HepG2 (cell line): ENCODE measurements around the gene RNASE8. TPM values are rescaled to one million over a fixed set of nuclear protein-coding genes. Genes with fewer than 3 reads are reported as not detected.
A peak's percentile ranks its signal among the peaks of the same experiment; 100 is the strongest.

ENCODE experiments used
- ATF1 ChIP-seq: IDR thresholded peaks from 2 replicates; pipeline ENCODE4 v1.6.1; 2016; ENCODE audit warnings: mild to moderate bottlenecking, control low read depth
- EP300 ChIP-seq, 3 experiments: sonication (generic) in 1 of 3; formaldehyde crosslinking in 1 of 3; IDR thresholded peaks; 2 replicates each; pipeline versions ENCODE4 v1.5.1 to v1.6.1; 2011 to 2020; ENCODE audit warnings: low read depth in 2 of 3, low read length in 2 of 3, borderline replicate concordance in 1 of 3, improper control_type of control experiment in 1 of 3, mild to moderate bottlenecking in 1 of 3, missing genetic modification reagents in 1 of 3, moderate library complexity in 1 of 3
- FOXK1 ChIP-seq: sonication (generic); formaldehyde crosslinking; IDR thresholded peaks from 2 replicates; pipeline ENCODE4 v1.4.0; 2020; ENCODE audit warnings: low read depth, missing genetic modification reagents, borderline replicate concordance
- FOXO1 ChIP-seq: sonication (generic); formaldehyde crosslinking; IDR thresholded peaks from 2 replicates; pipeline ENCODE4 v1.4.0; 2020; ENCODE audit warnings: missing genetic modification reagents
- FOXP1 ChIP-seq, 2 experiments: fragments of 450-650 bp in 1 of 2; IDR thresholded peaks; 2 replicates each; pipeline ENCODE4 v1.6.1; 2017 to 2018; ENCODE audit warnings: antibody characterized with exemption in 1 of 2
- GATA4 ChIP-seq: sonication (generic); IDR thresholded peaks from 2 replicates; pipeline ENCODE4 v1.6.1; 2016; ENCODE audit warnings: antibody characterized with exemption, low read depth, borderline replicate concordance
- KDM5B ChIP-seq: sonication (generic); formaldehyde crosslinking; IDR thresholded peaks from 2 replicates; pipeline ENCODE4 v1.4.0; 2020; ENCODE audit warnings: missing genetic modification reagents, mild to moderate bottlenecking, borderline replicate concordance
- NFKBIZ ChIP-seq: IDR thresholded peaks from 2 replicates; pipeline ENCODE4 v1.6.1; 2018; ENCODE audit warnings: missing genetic modification reagents, missing compliant biosample characterization
- SMAD9 ChIP-seq: sonication (generic); formaldehyde crosslinking; IDR thresholded peaks from 2 replicates; pipeline ENCODE4 v1.5.1; 2020; ENCODE audit warnings: mild to moderate bottlenecking, missing genetic modification reagents
- ZGPAT ChIP-seq: IDR thresholded peaks from 2 replicates; pipeline ENCODE4 v1.6.1; 2016; ENCODE audit warnings: mild to moderate bottlenecking
- ZNF207 ChIP-seq: fragments of 450-650 bp; IDR thresholded peaks from 2 replicates; pipeline ENCODE4 v1.6.1; 2016; ENCODE audit warnings: antibody characterized with exemption, borderline replicate concordance
- ZNF414 ChIP-seq: sonication (generic); formaldehyde crosslinking; IDR thresholded peaks from 2 replicates; pipeline ENCODE4 v1.5.0; 2020; ENCODE audit warnings: missing genetic modification reagents
- ZNF501 ChIP-seq: sonication (generic); formaldehyde crosslinking; IDR thresholded peaks from 2 replicates; pipeline ENCODE4 v1.5.1; 2020; ENCODE audit warnings: mild to moderate bottlenecking, moderate library complexity, missing genetic modification reagents
- ZNF556 ChIP-seq: sonication (generic); formaldehyde crosslinking; IDR thresholded peaks from 2 replicates; pipeline ENCODE4 v1.4.0; 2020; ENCODE audit warnings: mild to moderate bottlenecking, missing genetic modification reagents, borderline replicate concordance
- ZNF615 ChIP-seq: sonication (generic); formaldehyde crosslinking; IDR thresholded peaks from 2 replicates; pipeline ENCODE4 v1.5.0; 2020; ENCODE audit warnings: mild to moderate bottlenecking, missing genetic modification reagents, borderline replicate concordance
- polyA plus RNA-seq, 8 experiments: library from polyadenylated mRNA; depleted of rRNA in 3 of 8; stranded (reverse) in 7 of 8; unstranded in 1 of 8; fragments of >200 nt; fragmentation: Illumina TruSeq in 4 of 8; extraction: Trizol in 4 of 8; gene quantifications; 2 replicates each; pipeline versions ENCODE4 v1.2.1 to v1.2.3, GENCODE V29; 2011 to 2016; ENCODE audit warnings: low read depth in 4 of 8, missing spikeins in 1 of 8, mixed read lengths in 1 of 8; ENCODE audit not compliant: insufficient read depth in 1 of 8
- total RNA-seq, 5 experiments: library from RNA; depleted of rRNA; stranded (reverse); fragments of >200 nt; fragmentation: Illumina TruSeq; extraction: Trizol; gene quantifications; 2 replicates each; pipeline ENCODE4 v1.2.3, GENCODE V29; 2016; ENCODE audit warnings: low read depth in 1 of 5
- TF ChIP-seq, protein P1 (sequence below): sonication (generic); formaldehyde crosslinking; IDR thresholded peaks from 2 replicates; pipeline ENCODE4 v1.9.0; 2022; ENCODE audit warnings: low read depth, missing genetic modification reagents
- TF ChIP-seq, protein P2 (sequence below): sonication (generic); formaldehyde crosslinking; IDR thresholded peaks from 2 replicates; pipeline ENCODE4 v1.5.0; 2020; ENCODE audit warnings: mild to moderate bottlenecking, missing genetic modification reagents
- TF ChIP-seq, protein P3 (sequence below): sonication (generic); formaldehyde crosslinking; IDR thresholded peaks from 2 replicates; pipeline ENCODE4 v1.4.0; 2020; ENCODE audit warnings: mild to moderate bottlenecking, missing genetic modification reagents
- TF ChIP-seq, protein P4 (sequence below): sonication (generic); formaldehyde crosslinking; IDR thresholded peaks from 2 replicates; pipeline ENCODE4 v1.5.1; 2020; ENCODE audit warnings: mild to moderate bottlenecking, missing genetic modification reagents, borderline replicate concordance

The RNASE8 gene
- total and polyA plus RNA-seq, 2 of the 13 experiments (the other 11 are each of a cell fraction or from before 2014, with no cell fraction given): not detected

GRCh38 chr14:21060614-21061346 is 3.2 kb downstream of the RNASE8 start (continued):
- TF ChIP-seq, protein P1, sequence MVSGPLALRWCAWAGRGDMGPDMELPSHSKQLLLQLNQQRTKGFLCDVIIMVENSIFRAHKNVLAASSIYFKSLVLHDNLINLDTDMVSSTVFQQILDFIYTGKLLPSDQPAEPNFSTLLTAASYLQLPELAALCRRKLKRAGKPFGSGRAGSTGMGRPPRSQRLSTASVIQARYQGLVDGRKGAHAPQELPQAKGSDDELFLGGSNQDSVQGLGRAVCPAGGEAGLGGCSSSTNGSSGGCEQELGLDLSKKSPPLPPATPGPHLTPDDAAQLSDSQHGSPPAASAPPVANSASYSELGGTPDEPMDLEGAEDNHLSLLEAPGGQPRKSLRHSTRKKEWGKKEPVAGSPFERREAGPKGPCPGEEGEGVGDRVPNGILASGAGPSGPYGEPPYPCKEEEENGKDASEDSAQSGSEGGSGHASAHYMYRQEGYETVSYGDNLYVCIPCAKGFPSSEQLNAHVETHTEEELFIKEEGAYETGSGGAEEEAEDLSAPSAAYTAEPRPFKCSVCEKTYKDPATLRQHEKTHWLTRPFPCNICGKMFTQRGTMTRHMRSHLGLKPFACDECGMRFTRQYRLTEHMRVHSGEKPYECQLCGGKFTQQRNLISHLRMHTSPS: no peak
- TF ChIP-seq, protein P2, sequence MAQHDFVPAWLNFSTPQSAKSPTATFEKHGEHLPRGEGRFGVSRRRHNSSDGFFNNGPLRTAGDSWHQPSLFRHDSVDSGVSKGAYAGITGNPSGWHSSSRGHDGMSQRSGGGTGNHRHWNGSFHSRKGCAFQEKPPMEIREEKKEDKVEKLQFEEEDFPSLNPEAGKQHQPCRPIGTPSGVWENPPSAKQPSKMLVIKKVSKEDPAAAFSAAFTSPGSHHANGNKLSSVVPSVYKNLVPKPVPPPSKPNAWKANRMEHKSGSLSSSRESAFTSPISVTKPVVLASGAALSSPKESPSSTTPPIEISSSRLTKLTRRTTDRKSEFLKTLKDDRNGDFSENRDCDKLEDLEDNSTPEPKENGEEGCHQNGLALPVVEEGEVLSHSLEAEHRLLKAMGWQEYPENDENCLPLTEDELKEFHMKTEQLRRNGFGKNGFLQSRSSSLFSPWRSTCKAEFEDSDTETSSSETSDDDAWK (CRISPR knock-in tag): no peak
- TF ChIP-seq, protein P3, sequence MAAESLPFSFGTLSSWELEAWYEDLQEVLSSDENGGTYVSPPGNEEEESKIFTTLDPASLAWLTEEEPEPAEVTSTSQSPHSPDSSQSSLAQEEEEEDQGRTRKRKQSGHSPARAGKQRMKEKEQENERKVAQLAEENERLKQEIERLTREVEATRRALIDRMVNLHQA (CRISPR knock-in tag): no peak
- TF ChIP-seq EP300 (IDR thresholded peaks at IDR 0.05; ENCODE audit: low read depth in 2 of 2, low read length in 2 of 2) (0 out of 4 replicates have a peak, but pooled peaks of 1 of the 2 experiments have one; percentile 19), EP300 (CRISPR knock-in tag; IDR thresholded peaks at IDR 0.05; ENCODE audit: borderline replicate concordance) (no peak), FOXP1 (IDR thresholded peaks at IDR 0.05) (no peak), FOXP1 (CRISPR knock-in tag; IDR thresholded peaks at IDR 0.05) (no peak), ZNF615 (CRISPR knock-in tag) (no peak), SMAD9 (CRISPR knock-in tag) (no peak), GATA4 (no peak), NFKBIZ (CRISPR knock-in tag) (no peak), ZGPAT (0 out of 2 replicates have a peak, but pooled peaks have one; percentile 32), KDM5B (CRISPR knock-in tag) (no peak), ATF1 (CRISPR knock-in tag) (no peak), FOXO1 (CRISPR knock-in tag) (no peak), ZNF556 (no peak), FOXK1 (0 out of 2 replicates have a peak, but pooled peaks have one; percentile 20), ZNF501 (CRISPR knock-in tag) (no peak), ZNF207 (no peak), ZNF414 (CRISPR knock-in tag) (0 out of 2 replicates have a peak, but pooled peaks have one; percentile 37)
- TF ChIP-seq, protein P4, sequence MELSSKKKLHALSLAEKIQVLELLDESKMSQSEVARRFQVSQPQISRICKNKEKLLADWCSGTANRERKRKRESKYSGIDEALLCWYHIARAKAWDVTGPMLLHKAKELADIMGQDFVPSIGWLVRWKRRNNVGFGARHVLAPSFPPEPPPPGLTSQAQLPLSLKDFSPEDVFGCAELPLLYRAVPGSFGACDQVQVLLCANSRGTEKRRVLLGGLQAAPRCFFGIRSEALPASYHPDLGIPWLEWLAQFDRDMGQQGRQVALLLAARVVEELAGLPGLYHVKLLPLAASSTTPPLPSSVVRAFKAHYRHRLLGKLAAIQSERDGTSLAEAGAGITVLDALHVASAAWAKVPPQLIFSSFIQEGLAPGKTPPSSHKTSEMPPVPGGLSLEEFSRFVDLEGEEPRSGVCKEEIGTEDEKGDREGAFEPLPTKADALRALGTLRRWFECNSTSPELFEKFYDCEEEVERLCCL (CRISPR knock-in tag): no peak
